ENCODE results near the gene LILRA5. TPM values are rescaled to one million over a fixed set of nuclear protein-coding genes. Genes with fewer than 3 reads are reported as not detected.

The LILRA5 gene
- total RNA-seq, 4 donors from 2014 or later, result 3.1 to 23.3 (median 3.4) TPM

DNA sequence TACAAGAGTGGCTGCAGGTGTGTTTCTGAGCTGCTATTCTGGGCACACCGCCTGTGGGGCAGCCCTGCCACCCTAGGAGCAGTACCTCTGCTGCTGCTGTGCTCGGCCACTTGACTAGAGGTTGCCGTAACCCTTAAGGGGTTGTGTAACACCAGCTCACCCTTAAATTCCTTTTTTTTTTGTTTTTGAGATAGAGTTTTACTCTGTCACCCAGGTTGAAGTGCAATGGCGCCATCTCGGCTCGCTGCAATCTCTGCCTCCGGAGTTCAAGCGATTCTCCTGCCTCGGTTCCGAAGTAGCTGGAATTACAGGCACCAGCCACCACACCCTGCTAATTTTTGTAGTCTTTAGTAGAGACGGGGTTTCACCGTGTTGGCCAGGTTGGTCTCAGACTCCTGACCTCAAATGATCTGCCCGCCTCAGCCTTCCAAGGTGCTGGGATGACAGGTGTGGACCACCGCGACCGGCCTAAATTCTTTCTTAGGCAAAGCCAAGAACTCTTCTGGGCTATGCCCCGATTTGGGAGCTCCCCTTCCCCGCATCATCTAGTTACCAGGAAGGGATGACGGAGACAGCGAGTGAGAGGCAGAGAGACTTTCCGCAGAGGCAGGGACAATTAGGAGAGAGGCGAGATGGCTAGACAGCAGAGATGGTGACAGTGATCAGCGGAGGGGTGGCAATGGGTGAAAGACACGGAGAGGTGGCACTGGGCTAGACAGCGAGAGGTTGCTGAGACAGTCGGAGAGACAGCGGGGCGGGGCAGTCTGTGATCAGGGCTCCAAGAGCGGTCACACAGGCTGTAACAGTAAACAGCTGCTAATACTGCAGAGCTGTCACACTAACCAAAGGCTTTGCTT lies 4.4 kb upstream of the LILRA5 start:
- TF ChIP-seq, protein P1, sequence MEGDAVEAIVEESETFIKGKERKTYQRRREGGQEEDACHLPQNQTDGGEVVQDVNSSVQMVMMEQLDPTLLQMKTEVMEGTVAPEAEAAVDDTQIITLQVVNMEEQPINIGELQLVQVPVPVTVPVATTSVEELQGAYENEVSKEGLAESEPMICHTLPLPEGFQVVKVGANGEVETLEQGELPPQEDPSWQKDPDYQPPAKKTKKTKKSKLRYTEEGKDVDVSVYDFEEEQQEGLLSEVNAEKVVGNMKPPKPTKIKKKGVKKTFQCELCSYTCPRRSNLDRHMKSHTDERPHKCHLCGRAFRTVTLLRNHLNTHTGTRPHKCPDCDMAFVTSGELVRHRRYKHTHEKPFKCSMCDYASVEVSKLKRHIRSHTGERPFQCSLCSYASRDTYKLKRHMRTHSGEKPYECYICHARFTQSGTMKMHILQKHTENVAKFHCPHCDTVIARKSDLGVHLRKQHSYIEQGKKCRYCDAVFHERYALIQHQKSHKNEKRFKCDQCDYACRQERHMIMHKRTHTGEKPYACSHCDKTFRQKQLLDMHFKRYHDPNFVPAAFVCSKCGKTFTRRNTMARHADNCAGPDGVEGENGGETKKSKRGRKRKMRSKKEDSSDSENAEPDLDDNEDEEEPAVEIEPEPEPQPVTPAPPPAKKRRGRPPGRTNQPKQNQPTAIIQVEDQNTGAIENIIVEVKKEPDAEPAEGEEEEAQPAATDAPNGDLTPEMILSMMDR (IDR thresholded peaks at IDR 0.05; ENCODE audit: low read depth), result no peak

DNA sequence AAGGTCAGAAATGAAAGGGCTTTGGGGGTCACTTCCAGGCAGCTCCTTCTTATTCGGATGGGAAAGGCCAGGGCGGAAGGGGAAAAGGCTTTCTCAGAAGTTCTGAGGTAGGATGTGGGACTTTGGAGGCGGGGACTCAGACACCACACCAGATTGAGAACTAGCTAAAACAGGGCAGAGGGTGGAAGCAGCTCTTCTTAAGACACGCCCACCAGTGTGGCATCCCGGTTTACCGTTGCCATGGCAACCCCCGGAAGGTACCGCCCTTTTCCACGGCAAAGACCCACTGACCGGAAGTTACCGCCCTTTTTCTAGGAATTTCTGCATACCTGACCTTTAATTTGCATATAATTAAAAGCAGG lies 3.8 kb upstream of the LILRA5 start:
- TF ChIP-seq, protein P1 (IDR thresholded peaks at IDR 0.05; ENCODE audit: low read depth), result no peak

DNA sequence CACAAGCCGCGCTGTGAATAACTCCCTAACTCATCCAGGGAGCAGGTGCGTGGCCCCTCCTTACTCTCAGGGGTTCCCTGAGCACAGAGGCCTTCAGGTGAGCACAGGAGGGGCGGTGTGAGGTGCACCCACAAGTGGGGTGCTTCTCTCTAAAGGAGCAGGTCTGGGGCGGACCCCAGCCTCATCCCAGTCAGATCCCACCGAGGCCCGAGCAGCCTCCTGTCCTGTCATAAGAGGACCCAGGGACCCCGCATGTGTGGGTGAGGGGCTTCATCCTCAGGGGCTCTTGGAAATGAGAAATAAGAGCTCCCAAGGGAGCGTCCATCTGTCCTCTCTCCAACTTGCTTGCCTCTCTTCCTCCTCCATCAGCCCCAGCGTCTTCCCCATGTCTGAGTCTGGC lies 3.0 kb upstream of the LILRA5 start:
- TF ChIP-seq, protein P1 (IDR thresholded peaks at IDR 0.05; ENCODE audit: low read depth), result no peak

DNA sequence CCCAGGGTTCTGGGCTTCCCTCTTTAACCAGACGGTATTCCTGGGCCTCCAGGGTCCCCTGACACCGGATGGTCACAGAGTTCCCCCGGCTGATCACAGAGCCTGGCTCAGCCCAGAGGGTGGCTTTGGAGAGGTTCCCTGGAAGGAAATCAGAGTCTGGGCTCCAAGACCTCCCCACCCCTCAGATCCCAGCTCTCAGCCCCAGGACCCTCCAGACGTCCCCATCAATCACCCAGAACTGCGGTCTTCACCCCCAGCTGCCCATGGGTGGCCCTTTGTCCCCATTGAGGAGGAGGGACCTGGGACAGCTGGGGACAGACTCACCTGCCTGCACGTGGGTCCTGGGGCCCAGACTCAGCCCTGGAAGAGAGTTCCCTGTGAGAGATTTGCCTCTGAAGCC lies 955 bp downstream of the LILRA5 start:
- TF ChIP-seq, protein P1 (IDR thresholded peaks at IDR 0.05; ENCODE audit: low read depth), result no peak

DNA sequence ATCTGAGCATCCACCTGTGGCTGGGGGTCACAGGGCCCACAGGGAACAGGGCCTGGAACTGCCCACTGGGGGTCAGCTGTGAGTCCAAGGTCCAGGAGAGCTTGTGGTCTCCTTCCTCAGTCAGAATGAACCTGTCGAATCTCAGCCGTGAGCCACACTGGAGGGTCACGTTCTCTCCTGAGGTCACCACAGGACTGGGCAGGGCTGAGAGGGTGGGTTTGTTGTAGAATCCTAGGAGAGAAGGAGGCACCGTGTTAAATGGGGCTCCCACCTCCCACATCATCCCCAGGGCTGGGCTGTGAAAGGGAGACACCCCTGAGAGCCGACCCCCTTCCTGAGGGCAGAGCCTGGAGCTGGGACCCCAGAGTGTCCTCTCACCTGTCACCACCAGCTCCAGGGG lies 1.5 kb downstream of the LILRA5 start:
- TF ChIP-seq, protein P1 (IDR thresholded peaks at IDR 0.05; ENCODE audit: low read depth), result no peak

DNA sequence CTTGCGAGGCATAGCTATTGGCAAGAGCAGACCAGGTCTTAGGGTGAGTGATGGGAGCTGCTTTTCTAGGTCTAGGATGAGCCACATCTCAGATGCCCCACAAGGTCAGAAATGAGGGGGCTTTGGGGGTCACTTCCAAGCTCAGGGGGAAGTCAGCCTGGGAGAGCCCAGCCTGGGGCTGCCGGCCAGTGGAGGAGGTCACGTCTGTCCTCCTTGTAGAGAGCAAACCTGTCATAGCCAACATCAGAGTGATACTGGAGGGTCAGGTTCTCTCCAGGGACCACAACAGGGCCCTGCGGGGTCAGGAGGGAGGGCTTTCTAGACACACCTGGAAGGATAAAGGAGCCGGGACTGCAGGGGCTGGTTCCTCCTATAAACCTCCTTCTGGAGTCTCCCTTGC lies 2.4 kb downstream of the LILRA5 start:
- TF ChIP-seq, protein P1 (IDR thresholded peaks at IDR 0.05; ENCODE audit: low read depth), result no peak

DNA sequence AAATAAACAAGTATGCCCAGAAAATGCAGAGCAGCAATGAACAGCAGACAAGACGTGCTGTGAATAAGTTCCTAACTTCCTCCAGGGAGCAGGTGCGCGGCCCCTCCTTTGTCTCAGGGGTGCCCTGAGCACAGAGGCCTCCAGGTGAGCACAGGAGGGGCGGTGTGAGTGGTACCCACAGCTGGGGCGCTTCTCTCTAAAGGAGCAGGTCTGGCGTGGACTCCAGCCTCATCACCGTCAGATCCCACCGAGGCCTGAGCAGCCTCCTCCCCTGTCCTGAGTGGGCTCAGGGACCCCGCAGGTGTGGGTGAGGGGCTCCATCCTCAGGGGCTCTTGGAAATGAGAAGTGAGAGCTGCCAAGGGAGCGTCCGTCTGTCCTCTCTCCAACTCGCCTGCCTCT lies 3.2 kb downstream of the LILRA5 start:
- TF ChIP-seq, protein P1 (IDR thresholded peaks at IDR 0.05; ENCODE audit: low read depth), result no peak

Data from subcutaneous adipose tissue (tissue), 4 donors.